ENCODE data around the gene LRPPRC. TPM values are rescaled to one million over a fixed set of nuclear protein-coding genes. Genes with fewer than 3 reads are reported as not detected.

The LRPPRC gene
- total and polyA plus RNA-seq, 9 of the 15 experiments (the other 6 are each of a cell fraction or from before 2014, with no cell fraction given): 41.5 to 214 (median 138) TPM

- POLR2A ChIA-PET: no interaction called here
- Histone ChIP-seq H3K4me1 (replicated peaks in 1 of 2; ENCODE audit: control insufficient read depth in 2 of 2, insufficient read depth in 2 of 2, low read length in 2 of 2) (no peaks in the 10 kb centered on the region), H2AFZ (ENCODE audit: low read depth, low read length) (no peak overlapping the region), H3K4me3 (no peak overlapping the region), H3K27ac (ENCODE audit: extremely low read depth, low read depth, low read length) (no peak overlapping the region), H3K27me3 (ENCODE audit: control insufficient read depth in 2 of 2, insufficient read depth in 2 of 2, low read length in 2 of 2) (no peaks in the 10 kb centered on the region), H3K9ac (ENCODE audit: insufficient read depth in 1 of 2, low read depth in 2 of 2, low read length in 2 of 2) (no peak overlapping the region), H3K9me3 (replicated peaks; ENCODE audit: control insufficient read depth, insufficient read depth, low read depth, low read length) (no peaks in the 10 kb centered on the region), H3K36me3 (ENCODE audit: control insufficient read depth, insufficient read depth, low read length) (peaks cover 56% of the 10 kb centered on the region), H3K4me2 (ENCODE audit: insufficient read depth, low read length) (no peak overlapping the region), H3K79me2 (ENCODE audit: control insufficient read depth, insufficient read depth, low read length) (no peaks in the 10 kb centered on the region), H4K20me1 (replicated peaks; ENCODE audit: control insufficient read depth, insufficient read depth, low read length) (no peaks in the 10 kb centered on the region), H3K9me1 (ENCODE audit: control insufficient read depth, insufficient read depth, low read length) (no peaks in the 10 kb centered on the region)
- peak; percentile 61; the same call in 1 of the 2 replicates for TF ChIP-seq POLR2AphosphoS5 (IDR thresholded peaks at IDR 0.05; ENCODE audit: control insufficient read depth, insufficient read depth, low read depth, low read length)
- no peak for TF ChIP-seq ESRRA (IDR thresholded peaks at IDR 0.05; ENCODE audit: borderline replicate concordance, low read depth)
- 89% methylated on average over 6 of the region's 7 CpGs for WGBS (ENCODE audit: insufficient coverage, low coverage, missing lambda C conversion rate)
- intact Hi-C loops (cut with micrococcal nuclease): no loop called here
- CTCF ChIA-PET (ENCODE audit: low intra/inter-chr PET ratio): no interaction called here
- DNase-seq (ENCODE audit: extremely low read depth in 1 of 4, low spot score in 3 of 4) (peak in 1 of 4 experiments; percentile 10), FAIRE-seq (no peak), ATAC-seq (no peak)
- in situ Hi-C loops (cut with MboI): no loop called here
- BruUV-seq (replicated peaks): no TSS peak
These were observed 108.6 kb downstream of the LRPPRC start for GRCh38 chr2:43887176-43887575.

GRCh38 chr2:43885132-43885632 is 110.6 kb downstream of the LRPPRC start:
- intact Hi-C loops (cut with micrococcal nuclease): no loop called here
- no peak overlapping the region for H3K4me3 ChIP-seq
- H3K79me2 ChIP-seq (ENCODE audit: control insufficient read depth, insufficient read depth, low read length): no peaks in the 10 kb centered on the region
- FAIRE-seq (peak; percentile 11), DNase-seq (ENCODE audit: extremely low read depth in 1 of 4, low spot score in 3 of 4) (no peak), ATAC-seq (peak; percentile 42)
- H3K36me3 ChIP-seq (ENCODE audit: control insufficient read depth, insufficient read depth, low read length): peaks cover 36% of the 10 kb centered on the region
- H3K9me1 ChIP-seq (ENCODE audit: control insufficient read depth, insufficient read depth, low read length): no peaks in the 10 kb centered on the region
- ChIA-PET POLR2A (no interaction called here), CTCF (ENCODE audit: low intra/inter-chr PET ratio) (no interaction called here)
- no peaks in the 10 kb centered on the region for H3K9me3 ChIP-seq (replicated peaks; ENCODE audit: control insufficient read depth, insufficient read depth, low read depth, low read length)
- 57% methylated on average over 7 of the region's 7 CpGs for WGBS (ENCODE audit: insufficient coverage, low coverage, missing lambda C conversion rate)
- no peaks in the 10 kb centered on the region for H4K20me1 ChIP-seq (replicated peaks; ENCODE audit: control insufficient read depth, insufficient read depth, low read length)
- H3K4me1 ChIP-seq (replicated peaks in 1 of 2; ENCODE audit: control insufficient read depth in 2 of 2, insufficient read depth in 2 of 2, low read length in 2 of 2): no peaks in the 10 kb centered on the region
- no peak overlapping the region for H3K4me2 ChIP-seq (ENCODE audit: insufficient read depth, low read length)
- H3K27me3 ChIP-seq (ENCODE audit: control insufficient read depth in 2 of 2, insufficient read depth in 2 of 2, low read length in 2 of 2): no peaks in the 10 kb centered on the region; a peak in 1 of 5 replicates
- TSS peak; percentile 8 for BruUV-seq (replicated peaks)
- no peak overlapping the region for H3K27ac ChIP-seq (ENCODE audit: extremely low read depth, low read depth, low read length)
- no peak overlapping the region for H2AFZ ChIP-seq (ENCODE audit: low read depth, low read length)
- no peak overlapping the region for H3K9ac ChIP-seq (ENCODE audit: insufficient read depth in 1 of 2, low read depth in 2 of 2, low read length in 2 of 2)
- in situ Hi-C loops (cut with MboI): no loop called here
- TF ChIP-seq NFATC3 (IDR thresholded peaks at IDR 0.05) (no peak), ZKSCAN8 (CRISPR knock-in tag; IDR thresholded peaks at IDR 0.05) (no peak), BRD9 (IDR thresholded peaks at IDR 0.05; ENCODE audit: low read depth, partially characterized antibody) (no peak), ZNF668 (CRISPR knock-in tag; IDR thresholded peaks at IDR 0.05) (no peak), ZNF277 (CRISPR knock-in tag; IDR thresholded peaks at IDR 0.05; ENCODE audit: borderline replicate concordance) (no peak)
- TF ChIP-seq, protein P1, sequence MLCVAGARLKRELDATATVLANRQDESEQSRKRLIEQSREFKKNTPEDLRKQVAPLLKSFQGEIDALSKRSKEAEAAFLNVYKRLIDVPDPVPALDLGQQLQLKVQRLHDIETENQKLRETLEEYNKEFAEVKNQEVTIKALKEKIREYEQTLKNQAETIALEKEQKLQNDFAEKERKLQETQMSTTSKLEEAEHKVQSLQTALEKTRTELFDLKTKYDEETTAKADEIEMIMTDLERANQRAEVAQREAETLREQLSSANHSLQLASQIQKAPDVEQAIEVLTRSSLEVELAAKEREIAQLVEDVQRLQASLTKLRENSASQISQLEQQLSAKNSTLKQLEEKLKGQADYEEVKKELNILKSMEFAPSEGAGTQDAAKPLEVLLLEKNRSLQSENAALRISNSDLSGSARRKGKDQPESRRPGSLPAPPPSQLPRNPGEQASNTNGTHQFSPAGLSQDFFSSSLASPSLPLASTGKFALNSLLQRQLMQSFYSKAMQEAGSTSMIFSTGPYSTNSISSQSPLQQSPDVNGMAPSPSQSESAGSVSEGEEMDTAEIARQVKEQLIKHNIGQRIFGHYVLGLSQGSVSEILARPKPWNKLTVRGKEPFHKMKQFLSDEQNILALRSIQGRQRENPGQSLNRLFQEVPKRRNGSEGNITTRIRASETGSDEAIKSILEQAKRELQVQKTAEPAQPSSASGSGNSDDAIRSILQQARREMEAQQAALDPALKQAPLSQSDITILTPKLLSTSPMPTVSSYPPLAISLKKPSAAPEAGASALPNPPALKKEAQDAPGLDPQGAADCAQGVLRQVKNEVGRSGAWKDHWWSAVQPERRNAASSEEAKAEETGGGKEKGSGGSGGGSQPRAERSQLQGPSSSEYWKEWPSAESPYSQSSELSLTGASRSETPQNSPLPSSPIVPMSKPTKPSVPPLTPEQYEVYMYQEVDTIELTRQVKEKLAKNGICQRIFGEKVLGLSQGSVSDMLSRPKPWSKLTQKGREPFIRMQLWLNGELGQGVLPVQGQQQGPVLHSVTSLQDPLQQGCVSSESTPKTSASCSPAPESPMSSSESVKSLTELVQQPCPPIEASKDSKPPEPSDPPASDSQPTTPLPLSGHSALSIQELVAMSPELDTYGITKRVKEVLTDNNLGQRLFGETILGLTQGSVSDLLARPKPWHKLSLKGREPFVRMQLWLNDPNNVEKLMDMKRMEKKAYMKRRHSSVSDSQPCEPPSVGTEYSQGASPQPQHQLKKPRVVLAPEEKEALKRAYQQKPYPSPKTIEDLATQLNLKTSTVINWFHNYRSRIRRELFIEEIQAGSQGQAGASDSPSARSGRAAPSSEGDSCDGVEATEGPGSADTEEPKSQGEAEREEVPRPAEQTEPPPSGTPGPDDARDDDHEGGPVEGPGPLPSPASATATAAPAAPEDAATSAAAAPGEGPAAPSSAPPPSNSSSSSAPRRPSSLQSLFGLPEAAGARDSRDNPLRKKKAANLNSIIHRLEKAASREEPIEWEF (CRISPR knock-in tag; IDR thresholded peaks at IDR 0.05): no peak

Data from K562 (cell line).